PC-3 (cell line): ENCODE data around the gene PRKN.

Experiments used
- EZH2 ChIP-seq: fragments of 300-600 bp; sonication (generic); IDR thresholded peaks from one replicate; pipeline ENCODE4 v1.6.1; 2017; ENCODE audit warnings: antibody characterized with exemption, mild to moderate bottlenecking, low read length; ENCODE audit not compliant: unreplicated experiment
- EZH2phosphoT487 ChIP-seq: fragments of 300-600 bp; sonication (generic); IDR thresholded peaks from 2 replicates; pipeline ENCODE4 v1.6.1; 2018; ENCODE audit warnings: mild to moderate bottlenecking, antibody characterized with exemption, low read length, borderline replicate concordance
- TF ChIP-seq, protein P1 (sequence below): fragments of 300-600 bp; sonication (generic); conservative IDR thresholded peaks from 2 replicates; pipeline ENCODE4 v1.5.1; 2017; ENCODE audit warnings: antibody characterized with exemption, low read depth, mild to moderate bottlenecking, low read length

DNA sequence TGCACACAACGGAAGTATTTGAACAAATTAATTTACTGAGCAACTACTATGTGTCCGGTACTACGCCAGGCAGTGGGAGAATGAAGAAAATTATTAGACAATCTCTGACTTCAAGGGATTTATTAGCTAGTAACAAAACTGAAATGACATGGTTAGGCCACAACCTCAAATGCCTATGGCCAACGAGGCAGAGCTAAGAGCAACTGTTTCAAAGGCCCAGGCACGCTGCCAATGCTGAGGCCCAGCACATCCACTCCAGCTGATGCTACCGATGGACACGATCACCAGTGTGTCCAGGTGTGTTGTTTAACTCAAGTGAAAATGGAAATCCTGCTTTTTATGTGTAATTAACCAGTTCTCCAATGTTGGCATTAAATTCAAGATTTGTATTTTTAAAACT is 420.9 kb downstream of the PRKN start:
- TF ChIP-seq EZH2: no peak
- TF ChIP-seq, protein P1, sequence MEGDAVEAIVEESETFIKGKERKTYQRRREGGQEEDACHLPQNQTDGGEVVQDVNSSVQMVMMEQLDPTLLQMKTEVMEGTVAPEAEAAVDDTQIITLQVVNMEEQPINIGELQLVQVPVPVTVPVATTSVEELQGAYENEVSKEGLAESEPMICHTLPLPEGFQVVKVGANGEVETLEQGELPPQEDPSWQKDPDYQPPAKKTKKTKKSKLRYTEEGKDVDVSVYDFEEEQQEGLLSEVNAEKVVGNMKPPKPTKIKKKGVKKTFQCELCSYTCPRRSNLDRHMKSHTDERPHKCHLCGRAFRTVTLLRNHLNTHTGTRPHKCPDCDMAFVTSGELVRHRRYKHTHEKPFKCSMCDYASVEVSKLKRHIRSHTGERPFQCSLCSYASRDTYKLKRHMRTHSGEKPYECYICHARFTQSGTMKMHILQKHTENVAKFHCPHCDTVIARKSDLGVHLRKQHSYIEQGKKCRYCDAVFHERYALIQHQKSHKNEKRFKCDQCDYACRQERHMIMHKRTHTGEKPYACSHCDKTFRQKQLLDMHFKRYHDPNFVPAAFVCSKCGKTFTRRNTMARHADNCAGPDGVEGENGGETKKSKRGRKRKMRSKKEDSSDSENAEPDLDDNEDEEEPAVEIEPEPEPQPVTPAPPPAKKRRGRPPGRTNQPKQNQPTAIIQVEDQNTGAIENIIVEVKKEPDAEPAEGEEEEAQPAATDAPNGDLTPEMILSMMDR: no peak
- TF ChIP-seq EZH2phosphoT487: no peak
